Endothelial cell (in vitro differentiated cells): ENCODE results near the gene BACH2. TPM values are rescaled to one million over a fixed set of nuclear protein-coding genes. Genes with fewer than 3 reads are reported as not detected.

Experiments
- DNase-seq: peaks from one replicate; pipeline ENCODE4 v3.0.0; 2021; ENCODE audit warnings: low spot score
- H3K27ac Mint-ChIP-seq: one replicate; pipeline ENCODE4 v1.8.0; 2021; ENCODE audit warnings: mixed read lengths, inconsistent platforms; ENCODE audit not compliant: unreplicated experiment
- H3K27me3 Mint-ChIP-seq: one replicate; pipeline ENCODE4 v1.8.0; 2021; ENCODE audit warnings: mild to moderate bottlenecking, moderate library complexity, mixed read lengths, inconsistent platforms; ENCODE audit not compliant: unreplicated experiment
- H3K36me3 Mint-ChIP-seq: one replicate; pipeline ENCODE4 v1.8.0; 2021; ENCODE audit warnings: mild to moderate bottlenecking, low read depth, mixed read lengths, inconsistent platforms; ENCODE audit not compliant: unreplicated experiment
- H3K4me1 Mint-ChIP-seq: one replicate; pipeline ENCODE4 v1.8.0; 2021; ENCODE audit warnings: mild to moderate bottlenecking, mixed read lengths, inconsistent platforms; ENCODE audit not compliant: unreplicated experiment
- H3K4me3 Mint-ChIP-seq: one replicate; pipeline ENCODE4 v1.8.0; 2021; ENCODE audit warnings: mild to moderate bottlenecking, mixed read lengths, inconsistent platforms; ENCODE audit not compliant: unreplicated experiment
- H3K9me3 Mint-ChIP-seq: one replicate; pipeline ENCODE4 v1.8.0; 2021; ENCODE audit warnings: mixed read lengths, inconsistent platforms; ENCODE audit not compliant: unreplicated experiment
- CTCF ChIP-seq: fragments of 200-600 bp; sonication (generic); IDR thresholded peaks from one replicate; pipeline ENCODE4 v1.5.0; 2021; ENCODE audit warnings: antibody characterized with exemption; ENCODE audit not compliant: unreplicated experiment
- total RNA-seq: library from RNA; stranded (reverse); fragmentation: NEBNext Ultra II Directional; extraction: Animal tissue kit (Norgen Biotek cat#: 25700); gene quantifications from one replicate; pipeline ENCODE4 v1.2.1, GENCODE V29; 2021; ENCODE audit not compliant: unreplicated experiment

Gene BACH2
- total RNA-seq, 1 donor from 2014 or later, result 3.9 TPM

GRCh38 chr6:89941031-89941762 is 355.4 kb downstream of the BACH2 start:
- H3K4me3 Mint-ChIP-seq, result no peak overlapping the region
- H3K36me3 Mint-ChIP-seq, result no peaks in the 10 kb centered on the region
- TF ChIP-seq CTCF, result no peak
- H3K27ac Mint-ChIP-seq, result no peak overlapping the region
- H3K4me1 Mint-ChIP-seq, result no peaks in the 10 kb centered on the region
- H3K27me3 Mint-ChIP-seq, result no peaks in the 10 kb centered on the region
- H3K9me3 Mint-ChIP-seq, result no peaks in the 10 kb centered on the region
- no peak for DNase-seq

- Mint-ChIP-seq H3K4me3 (no peak overlapping the region), H3K27ac (no peak overlapping the region), H3K36me3 (no peaks in the 10 kb centered on the region), H3K4me1 (no peaks in the 10 kb centered on the region), H3K9me3 (no peaks in the 10 kb centered on the region), H3K27me3 (no peaks in the 10 kb centered on the region)
- DNase-seq, result peak; percentile 62
- peak; percentile 45 for TF ChIP-seq CTCF
Measured at GRCh38 chr6:89940225-89941027, 356.2 kb downstream of the BACH2 start.

GRCh38 chr6:89939144-89939543 is 357.5 kb downstream of the BACH2 start:
- no peak for TF ChIP-seq CTCF
- no peaks in the 10 kb centered on the region for H3K4me1 Mint-ChIP-seq
- H3K27ac Mint-ChIP-seq, result no peak overlapping the region
- no peaks in the 10 kb centered on the region for H3K36me3 Mint-ChIP-seq
- no peak overlapping the region for H3K4me3 Mint-ChIP-seq
- H3K9me3 Mint-ChIP-seq, result no peaks in the 10 kb centered on the region
- H3K27me3 Mint-ChIP-seq, result no peaks in the 10 kb centered on the region
- DNase-seq, result no peak

- Mint-ChIP-seq H3K4me3 (no peak overlapping the region), H3K9me3 (no peaks in the 10 kb centered on the region), H3K36me3 (peaks cover 4% of the 10 kb centered on the region), H3K4me1 (no peaks in the 10 kb centered on the region), H3K27me3 (no peaks in the 10 kb centered on the region), H3K27ac (no peak overlapping the region)
- TF ChIP-seq CTCF, result no peak
- DNase-seq, result no peak
Measured at GRCh38 chr6:89938014-89938413, 358.6 kb downstream of the BACH2 start.

GRCh38 chr6:89936177-89936576 is 360.5 kb downstream of the BACH2 start:
- no peak overlapping the region for H3K27ac Mint-ChIP-seq
- no peak overlapping the region for H3K4me3 Mint-ChIP-seq
- DNase-seq, result no peak
- H3K27me3 Mint-ChIP-seq, result no peaks in the 10 kb centered on the region
- H3K36me3 Mint-ChIP-seq, result peaks cover 5% of the 10 kb centered on the region
- no peaks in the 10 kb centered on the region for H3K4me1 Mint-ChIP-seq
- H3K9me3 Mint-ChIP-seq, result no peaks in the 10 kb centered on the region
- no peak for TF ChIP-seq CTCF
